Right atrium auricular region (tissue), 2 donors: ENCODE data around the gene TTC23. TPM values are rescaled to one million over a fixed set of nuclear protein-coding genes. Genes with fewer than 3 reads are reported as not detected.
"Not testable (repeated sequence)": the region's sequence is repeated elsewhere in the genome, so short reads cannot be mapped to it uniquely, and the experiment has no call there.

Source experiments
- DNase-seq: peaks from one replicate; pipeline ENCODE4 v3.0.0-alpha.2; 2019; ENCODE audit warnings: low spot score
- H3K27ac ChIP-seq, 2 donors: fragments of 200-600 bp; sonication (generic); 1 replicate in 1 of 2; 2 replicates in 1 of 2; pipeline ENCODE4 v1.5.1; 2016 to 2019
- H3K27me3 ChIP-seq, 2 donors: fragments of 200-600 bp; sonication (generic); one replicate each; pipeline versions ENCODE4 v1.5.1 to v1.6.0; 2017 to 2019
- H3K36me3 ChIP-seq: fragments of 200-600 bp; sonication (generic); one replicate; pipeline ENCODE4 v1.5.1; 2016
- H3K4me1 ChIP-seq, 2 donors: fragments of 200-600 bp; sonication (generic); one replicate each; pipeline versions ENCODE4 v1.5.1 to v1.6.0; 2017 to 2019
- H3K4me3 ChIP-seq, 2 donors: fragments of 200-600 bp; sonication (generic); 1 replicate in 1 of 2; 2 replicates in 1 of 2; pipeline ENCODE4 v1.5.1; 2017 to 2019; ENCODE audit warnings: mild to moderate bottlenecking in 1 of 2, moderate library complexity in 1 of 2
- H3K9me3 ChIP-seq, 2 donors: fragments of 200-600 bp; sonication (generic); one replicate each; pipeline ENCODE4 v1.5.1; 2019
- CTCF ChIP-seq, 2 donors: fragments of 200-600 bp; sonication (generic); IDR thresholded peaks; one replicate each; pipeline ENCODE4 v1.5.1; 2019; ENCODE audit warnings: antibody characterized with exemption in 2 of 2
- total RNA-seq, 2 donors: library from RNA; depleted of rRNA; stranded (reverse); fragments of >200 nt; gene quantifications; one replicate each; pipeline ENCODE4 v1.1.0, GENCODE V29; 2016

TTC23 gene
- total RNA-seq, 2 donors from 2014 or later = 13.6 to 14.6 TPM

DNA sequence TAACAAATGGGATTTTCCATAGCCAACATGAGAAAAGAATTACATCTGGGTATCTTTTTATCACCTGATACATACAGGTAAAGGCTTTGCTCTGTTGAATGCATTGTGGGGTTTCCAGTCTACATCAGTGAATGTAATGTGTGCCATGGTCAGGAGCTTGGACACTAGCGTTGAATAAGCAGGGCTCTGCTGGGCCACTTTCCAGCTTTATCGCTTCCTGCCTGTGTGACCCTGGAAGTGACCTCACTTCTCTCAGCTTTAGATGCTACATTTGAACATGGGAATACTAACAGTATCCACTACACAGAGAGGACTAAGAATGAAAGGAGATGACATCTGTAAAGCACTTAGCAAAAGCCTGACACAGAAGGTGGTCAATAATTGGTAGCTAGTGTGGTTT, 40.1 kb downstream of the TTC23 start:
- Histone ChIP-seq H3K27me3 (no peaks in the 10 kb centered on the region), H3K36me3 (no peaks in the 10 kb centered on the region), H3K9me3 (no peaks in the 10 kb centered on the region), H3K27ac (peak overlapping the region; percentile 44 to 89), H3K4me3 (no peak overlapping the region), H3K4me1 (peaks cover 0 to 15% of the 10 kb centered on the region in 2 donors)
- no peak for DNase-seq
- TF ChIP-seq CTCF (IDR thresholded peaks at IDR 0.05) = no peak

DNA sequence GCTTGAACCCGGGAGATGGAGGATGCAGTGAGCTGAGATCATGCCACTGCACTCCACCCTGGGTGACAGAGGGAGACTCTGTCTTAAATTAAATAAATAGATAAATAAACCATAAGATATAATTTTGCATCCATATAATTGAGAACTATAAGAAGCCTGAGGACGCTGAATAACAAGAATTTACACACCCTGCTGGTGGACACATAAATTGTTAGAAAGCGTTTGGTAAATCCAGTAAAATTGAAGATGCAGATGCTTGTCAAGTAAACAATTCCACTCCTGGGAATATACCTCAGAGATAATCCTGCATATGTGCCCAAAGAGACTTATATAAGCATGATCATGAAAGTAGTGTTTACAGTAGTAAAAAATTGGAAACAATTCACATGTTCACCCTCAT, 41.7 kb downstream of the TTC23 start:
- Histone ChIP-seq H3K36me3 (no peaks in the 10 kb centered on the region), H3K27me3 (no peaks in the 10 kb centered on the region), H3K27ac (no peak overlapping the region), H3K9me3 (no peaks in the 10 kb centered on the region), H3K4me3 (no peak overlapping the region), H3K4me1 (peaks cover 0 to 15% of the 10 kb centered on the region in 2 donors)
- DNase-seq = no peak
- TF ChIP-seq CTCF (IDR thresholded peaks at IDR 0.05) = no peak

DNA sequence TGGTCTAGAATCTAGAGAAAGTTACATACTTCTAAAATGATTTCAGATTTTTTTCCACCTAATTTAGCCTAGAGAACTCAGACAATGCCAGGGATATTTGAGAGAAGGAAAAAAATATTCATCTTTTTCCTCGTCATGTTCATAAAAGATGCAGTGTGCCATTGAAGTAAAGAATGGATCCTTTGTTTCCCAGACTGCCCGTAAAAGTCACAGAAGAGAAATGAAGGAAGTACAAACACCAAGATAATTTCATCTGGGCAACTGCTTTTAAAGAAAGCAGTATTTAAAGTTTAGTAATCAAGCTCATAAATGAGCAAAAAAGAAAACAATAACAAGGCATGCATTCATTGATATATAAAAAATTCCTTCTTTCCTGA, 47.2 kb downstream of the TTC23 start:
- no peak overlapping the region for H3K27ac ChIP-seq
- H3K27me3 ChIP-seq = no peaks in the 10 kb centered on the region
- H3K4me1 ChIP-seq = no peaks in the 10 kb centered on the region
- H3K4me3 ChIP-seq = no peak overlapping the region
- DNase-seq = no peak
- no peak for TF ChIP-seq CTCF (IDR thresholded peaks at IDR 0.05)
- peaks cover 13% of the 10 kb centered on the region for H3K36me3 ChIP-seq
- H3K9me3 ChIP-seq = no peaks in the 10 kb centered on the region

DNA sequence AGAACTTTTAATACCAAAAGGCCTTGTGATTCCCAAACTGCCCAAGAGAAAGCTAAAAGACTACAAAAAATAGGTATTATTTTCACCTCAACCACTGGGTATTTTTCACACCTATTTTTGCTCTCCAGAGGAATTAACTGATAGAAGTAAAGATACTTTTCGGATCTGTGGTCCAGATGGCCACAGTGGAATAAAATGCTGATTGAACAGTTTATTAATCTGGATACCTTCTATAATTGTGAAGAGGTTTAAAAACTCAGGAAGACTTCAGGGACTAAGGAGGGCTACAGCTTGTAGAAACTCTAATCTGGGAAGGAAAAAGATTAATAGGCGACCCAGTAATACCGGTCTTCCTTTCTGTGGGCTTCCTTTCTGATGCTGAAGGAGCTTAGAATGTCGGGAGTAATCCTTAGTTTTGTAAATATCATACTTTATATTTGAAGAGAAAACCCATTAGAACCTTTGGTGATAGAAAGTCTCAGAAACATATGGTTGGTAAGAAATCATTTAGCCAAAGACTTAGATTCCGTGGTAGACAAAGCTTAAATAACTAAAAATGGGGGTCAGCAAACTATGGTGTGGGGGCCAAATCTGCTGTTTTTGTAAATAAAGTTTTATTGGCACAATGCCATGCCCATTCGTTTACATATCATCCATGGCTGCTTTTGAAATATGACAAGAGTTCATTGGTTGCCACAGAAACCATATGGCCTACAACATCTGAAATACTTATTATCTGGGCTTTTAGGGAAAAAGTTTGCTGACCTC, 47.8 kb downstream of the TTC23 start:
- no peak overlapping the region for H3K4me3 ChIP-seq
- TF ChIP-seq CTCF (IDR thresholded peaks at IDR 0.05) = no peak
- no peaks in the 10 kb centered on the region for H3K9me3 ChIP-seq
- no peaks in the 10 kb centered on the region for H3K4me1 ChIP-seq
- H3K27me3 ChIP-seq = no peaks in the 10 kb centered on the region
- DNase-seq = no peak
- H3K36me3 ChIP-seq = peaks cover 13% of the 10 kb centered on the region
- no peak overlapping the region for H3K27ac ChIP-seq

DNA sequence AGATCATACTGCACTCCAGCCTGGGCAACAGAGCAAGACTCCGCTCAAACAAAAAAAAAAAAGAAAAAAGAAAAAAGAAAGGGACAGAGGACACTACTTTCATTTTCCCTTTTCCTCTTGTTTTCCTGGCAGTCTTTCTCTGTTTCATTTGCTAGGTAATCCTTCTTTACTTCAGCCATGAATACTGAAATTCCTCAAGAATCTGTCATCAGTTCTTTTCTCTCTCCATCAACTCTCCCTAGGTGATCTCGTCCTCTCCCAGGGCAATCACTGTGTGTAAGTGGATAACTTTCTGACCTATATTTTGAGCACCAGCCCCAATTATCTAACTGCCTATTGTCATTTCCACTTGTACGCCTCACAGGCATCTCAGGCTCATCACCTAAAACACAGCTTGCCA, 51.5 kb downstream of the TTC23 start:
- Histone ChIP-seq H3K36me3 (peaks cover 16% of the 10 kb centered on the region), H3K4me3 (no peak overlapping the region), H3K27ac (no peak overlapping the region), H3K27me3 (no peaks in the 10 kb centered on the region), H3K4me1 (no peaks in the 10 kb centered on the region), H3K9me3 (no peaks in the 10 kb centered on the region)
- no peak for DNase-seq
- TF ChIP-seq CTCF (IDR thresholded peaks at IDR 0.05) = no peak

GRCh38 chr15:99192181-99192580, 57.2 kb downstream of the TTC23 start:
- H3K4me3 ChIP-seq, H3K9me3 ChIP-seq, H3K27ac ChIP-seq, H3K27me3 ChIP-seq, H3K4me1 ChIP-seq, DNase-seq: not testable (repeated sequence)
- peaks cover 24% of the 10 kb centered on the region for H3K36me3 ChIP-seq
